Measurements from ENCODE around the gene GRHL1.
"Not testable (repeated sequence)": the region's sequence is repeated elsewhere in the genome, so short reads cannot be mapped to it uniquely, and the experiment has no call there.

GRHL1 gene

GRCh38 chr2:10030798-10031197 is 79.3 kb downstream of the GRHL1 start:
- H3K9ac ChIP-seq (ENCODE audit: low read length); H3K27me3 ChIP-seq (ENCODE audit: control insufficient read depth, insufficient read depth, low read length); H3K4me1 ChIP-seq (ENCODE audit: control insufficient read depth, insufficient read depth, low read length); H3K36me3 ChIP-seq (ENCODE audit: control insufficient read depth, insufficient read depth, low read length); H3K27ac ChIP-seq (ENCODE audit: low read depth, low read length); H3K4me3 ChIP-seq (ENCODE audit: low read length): not testable (repeated sequence)

GRCh38 chr2:10031886-10032745 is 80.6 kb downstream of the GRHL1 start:
- Histone ChIP-seq H3K4me3 (ENCODE audit: low read length) (no peak overlapping the region), H3K9ac (ENCODE audit: low read length) (no peak overlapping the region), H3K27ac (ENCODE audit: low read depth, low read length) (no peak overlapping the region), H3K4me1 (ENCODE audit: control insufficient read depth, insufficient read depth, low read length) (peaks cover 18% of the 10 kb centered on the region), H3K27me3 (ENCODE audit: control insufficient read depth, insufficient read depth, low read length) (no peaks in the 10 kb centered on the region), H3K36me3 (ENCODE audit: control insufficient read depth, insufficient read depth, low read length) (no peaks in the 10 kb centered on the region)

GRCh38 chr2:10032746-10033105 is 81.2 kb downstream of the GRHL1 start:
- H3K4me1 ChIP-seq (ENCODE audit: control insufficient read depth, insufficient read depth, low read length), result peaks cover 20% of the 10 kb centered on the region
- H3K27me3 ChIP-seq (ENCODE audit: control insufficient read depth, insufficient read depth, low read length), result no peaks in the 10 kb centered on the region
- H3K36me3 ChIP-seq (ENCODE audit: control insufficient read depth, insufficient read depth, low read length), result no peaks in the 10 kb centered on the region
- H3K4me3 ChIP-seq (ENCODE audit: low read length), result no peak overlapping the region
- H3K9ac ChIP-seq (ENCODE audit: low read length), result no peak overlapping the region
- H3K27ac ChIP-seq (ENCODE audit: low read depth, low read length), result no peak overlapping the region

GRCh38 chr2:10033251-10034006 is 81.9 kb downstream of the GRHL1 start:
- Histone ChIP-seq H3K27ac (ENCODE audit: low read depth, low read length) (no peak overlapping the region), H3K36me3 (ENCODE audit: control insufficient read depth, insufficient read depth, low read length) (no peaks in the 10 kb centered on the region), H3K9ac (ENCODE audit: low read length) (no peak overlapping the region), H3K4me3 (ENCODE audit: low read length) (no peak overlapping the region), H3K4me1 (ENCODE audit: control insufficient read depth, insufficient read depth, low read length) (peaks cover 20% of the 10 kb centered on the region), H3K27me3 (ENCODE audit: control insufficient read depth, insufficient read depth, low read length) (no peaks in the 10 kb centered on the region)

DNA sequence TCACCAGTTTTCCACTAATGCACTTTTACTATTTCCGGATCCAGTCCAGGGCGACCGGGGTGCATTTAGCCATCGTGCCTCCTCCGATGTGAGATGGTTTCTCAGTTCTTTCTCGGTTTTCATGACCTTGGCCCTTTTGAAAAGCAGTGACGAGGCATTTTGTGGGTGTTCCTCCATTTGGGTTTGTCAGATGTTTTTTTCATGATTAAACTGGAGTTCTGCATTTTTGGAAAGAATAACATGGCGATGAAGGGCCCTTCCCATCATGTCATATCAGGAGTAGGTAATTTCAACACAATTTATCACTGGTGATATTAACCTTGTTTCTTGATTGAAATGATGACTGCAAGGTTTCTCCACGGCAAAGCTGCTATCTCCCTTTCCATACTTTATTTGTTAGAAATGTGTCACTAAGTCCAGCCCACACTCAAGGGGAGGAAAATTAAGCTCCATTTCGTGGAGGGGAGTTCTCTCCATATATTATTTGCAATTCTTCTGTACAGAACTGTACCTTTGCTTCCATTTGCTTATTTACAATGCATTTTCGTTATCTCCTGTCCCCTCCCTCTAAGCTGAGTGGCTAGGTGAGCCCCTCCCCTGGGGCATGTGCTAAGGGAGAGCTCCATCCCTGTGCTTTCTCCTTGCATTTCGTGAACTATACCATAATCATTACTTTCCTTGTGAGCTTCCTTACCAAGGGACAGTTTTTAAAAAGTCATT is 83.0 kb downstream of the GRHL1 start:
- Histone ChIP-seq H3K27me3 (ENCODE audit: control insufficient read depth, insufficient read depth, low read length) (no peaks in the 10 kb centered on the region), H3K4me1 (ENCODE audit: control insufficient read depth, insufficient read depth, low read length) (peaks cover 28% of the 10 kb centered on the region), H3K9ac (ENCODE audit: low read length) (no peak overlapping the region), H3K4me3 (ENCODE audit: low read length) (no peak overlapping the region), H3K27ac (ENCODE audit: low read depth, low read length) (no peak overlapping the region), H3K36me3 (ENCODE audit: control insufficient read depth, insufficient read depth, low read length) (no peaks in the 10 kb centered on the region)

- no peak overlapping the region for H3K9ac ChIP-seq (ENCODE audit: low read length)
- H3K27ac ChIP-seq (ENCODE audit: low read depth, low read length), result no peak overlapping the region
- H3K4me1 ChIP-seq (ENCODE audit: control insufficient read depth, insufficient read depth, low read length), result peaks cover 33% of the 10 kb centered on the region
- H3K27me3 ChIP-seq (ENCODE audit: control insufficient read depth, insufficient read depth, low read length), result no peaks in the 10 kb centered on the region
- no peak overlapping the region for H3K4me3 ChIP-seq (ENCODE audit: low read length)
- no peaks in the 10 kb centered on the region for H3K36me3 ChIP-seq (ENCODE audit: control insufficient read depth, insufficient read depth, low read length)
These were observed 83.5 kb downstream of the GRHL1 start for GRCh38 chr2:10035053-10035422.

DNA sequence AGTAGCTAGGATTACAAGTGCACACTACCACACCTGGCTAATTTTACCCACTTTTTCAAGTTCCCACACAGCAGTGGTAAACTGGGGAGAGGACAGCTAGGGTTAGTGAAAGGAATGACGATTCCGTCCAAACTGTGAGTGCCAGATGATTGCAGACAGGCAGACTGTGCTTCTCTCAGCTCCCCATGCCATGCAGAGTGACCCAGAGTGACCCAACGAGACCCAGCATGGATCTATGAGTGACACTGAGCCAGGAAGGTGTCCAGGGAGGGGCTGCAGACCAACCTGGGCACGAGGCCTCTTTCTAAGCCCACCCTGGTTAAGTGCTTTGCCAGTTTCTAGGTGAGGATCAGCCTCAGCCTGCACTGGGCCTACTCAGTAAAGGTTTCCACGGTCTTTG is 84.1 kb downstream of the GRHL1 start:
- Histone ChIP-seq H3K4me1 (ENCODE audit: control insufficient read depth, insufficient read depth, low read length) (peaks cover 37% of the 10 kb centered on the region), H3K9ac (ENCODE audit: low read length) (no peak overlapping the region)

GRCh38 chr2:10036095-10036884 is 84.8 kb downstream of the GRHL1 start:
- peaks cover 39% of the 10 kb centered on the region for H3K4me1 ChIP-seq (ENCODE audit: control insufficient read depth, insufficient read depth, low read length)
- peak overlapping the region; percentile 77 for H3K27ac ChIP-seq (ENCODE audit: low read depth, low read length)
- no peak overlapping the region for H3K4me3 ChIP-seq (ENCODE audit: low read length)
- H3K36me3 ChIP-seq (ENCODE audit: control insufficient read depth, insufficient read depth, low read length), result no peaks in the 10 kb centered on the region
- no peak overlapping the region for H3K9ac ChIP-seq (ENCODE audit: low read length)
- no peaks in the 10 kb centered on the region for H3K27me3 ChIP-seq (ENCODE audit: control insufficient read depth, insufficient read depth, low read length)

More for the DNA sequence above, 84.1 kb downstream of the GRHL1 start:
- Histone ChIP-seq H3K27ac (ENCODE audit: low read depth, low read length) (peak overlapping the region; percentile 77), H3K27me3 (ENCODE audit: control insufficient read depth, insufficient read depth, low read length) (no peaks in the 10 kb centered on the region), H3K4me3 (ENCODE audit: low read length) (no peak overlapping the region), H3K36me3 (ENCODE audit: control insufficient read depth, insufficient read depth, low read length) (no peaks in the 10 kb centered on the region)

- Histone ChIP-seq H3K4me3 (ENCODE audit: low read length) (no peak overlapping the region), H3K27ac (ENCODE audit: low read depth, low read length) (peak overlapping the region; percentile 33), H3K36me3 (ENCODE audit: control insufficient read depth, insufficient read depth, low read length) (no peaks in the 10 kb centered on the region), H3K27me3 (ENCODE audit: control insufficient read depth, insufficient read depth, low read length) (no peaks in the 10 kb centered on the region), H3K9ac (ENCODE audit: low read length) (no peak overlapping the region), H3K4me1 (ENCODE audit: control insufficient read depth, insufficient read depth, low read length) (peaks cover 45% of the 10 kb centered on the region)
These were observed 86.6 kb downstream of the GRHL1 start for GRCh38 chr2:10038123-10038522.

GRCh38 chr2:10038716-10039115 is 87.2 kb downstream of the GRHL1 start:
- Histone ChIP-seq H3K4me3 (ENCODE audit: low read length) (peak overlapping the region; percentile 18), H3K36me3 (ENCODE audit: control insufficient read depth, insufficient read depth, low read length) (no peaks in the 10 kb centered on the region), H3K27me3 (ENCODE audit: control insufficient read depth, insufficient read depth, low read length) (no peaks in the 10 kb centered on the region), H3K27ac (ENCODE audit: low read depth, low read length) (peak overlapping the region; percentile 89), H3K4me1 (ENCODE audit: control insufficient read depth, insufficient read depth, low read length) (peaks cover 45% of the 10 kb centered on the region), H3K9ac (ENCODE audit: low read length) (no peak overlapping the region)

GRCh38 chr2:10039658-10040410 is 88.3 kb downstream of the GRHL1 start:
- Histone ChIP-seq H3K4me3 (ENCODE audit: low read length) (no peak overlapping the region), H3K36me3 (ENCODE audit: control insufficient read depth, insufficient read depth, low read length) (no peaks in the 10 kb centered on the region), H3K27me3 (ENCODE audit: control insufficient read depth, insufficient read depth, low read length) (no peaks in the 10 kb centered on the region), H3K9ac (ENCODE audit: low read length) (no peak overlapping the region), H3K27ac (ENCODE audit: low read depth, low read length) (peak overlapping the region; percentile 89), H3K4me1 (ENCODE audit: control insufficient read depth, insufficient read depth, low read length) (peaks cover 45% of the 10 kb centered on the region)

All from rectal smooth muscle tissue (tissue), 1 donor.